ENCODE results near the gene PLIN1.
A peak's percentile ranks its signal among the peaks of the same experiment; 100 is the strongest.
"Not testable (repeated sequence)": the region's sequence is repeated elsewhere in the genome, so short reads cannot be mapped to it uniquely, and the experiment has no call there.

The PLIN1 gene

GRCh38 chr15:89707577-89707976 is 28.4 kb upstream of the PLIN1 start:
- in situ Hi-C loops (cut with HindIII; ENCODE audit: low sequenced_read_pairs): no loop called here

GRCh38 chr15:89704411-89704810 is 25.2 kb upstream of the PLIN1 start:
- no peak for TF ChIP-seq CTCF (IDR thresholded peaks at IDR 0.05; ENCODE audit: low read depth, low read length)
- H3K4me3 ChIP-seq (ENCODE audit: low read depth, low read length): no peak overlapping the region
- DNase-seq (ENCODE audit: low read depth, low spot score): no peak
- in situ Hi-C loops (cut with HindIII; ENCODE audit: low sequenced_read_pairs): no loop called here

More at GRCh38 chr15:89707577-89707976, 28.4 kb upstream of the PLIN1 start:
- no peak for TF ChIP-seq CTCF (IDR thresholded peaks at IDR 0.05; ENCODE audit: low read depth, low read length)
- no peak overlapping the region for H3K4me3 ChIP-seq (ENCODE audit: low read depth, low read length)
- DNase-seq (ENCODE audit: low read depth, low spot score): no peak

- no peak for DNase-seq (ENCODE audit: low read depth, low spot score)
- H3K4me3 ChIP-seq (ENCODE audit: low read depth, low read length): no peak overlapping the region
- in situ Hi-C loops (cut with HindIII; ENCODE audit: low sequenced_read_pairs): no loop called here
- no peak for TF ChIP-seq CTCF (IDR thresholded peaks at IDR 0.05; ENCODE audit: low read depth, low read length)
Observed at GRCh38 chr15:89695198-89695597, 16.0 kb upstream of the PLIN1 start.

GRCh38 chr15:89693696-89694095 is 14.5 kb upstream of the PLIN1 start:
- no peak overlapping the region for H3K4me3 ChIP-seq (ENCODE audit: low read depth, low read length)
- in situ Hi-C loops (cut with HindIII; ENCODE audit: low sequenced_read_pairs): no loop called here
- no peak for DNase-seq (ENCODE audit: low read depth, low spot score)
- TF ChIP-seq CTCF (IDR thresholded peaks at IDR 0.05; ENCODE audit: low read depth, low read length): no peak

- no peak for TF ChIP-seq CTCF (IDR thresholded peaks at IDR 0.05; ENCODE audit: low read depth, low read length)
- in situ Hi-C loops (cut with HindIII; ENCODE audit: low sequenced_read_pairs): no loop called here
- DNase-seq (ENCODE audit: low read depth, low spot score): no peak
- H3K4me3 ChIP-seq (ENCODE audit: low read depth, low read length): no peak overlapping the region
Observed at GRCh38 chr15:89693091-89693490, 13.9 kb upstream of the PLIN1 start.

GRCh38 chr15:89690276-89691218 is 11.4 kb upstream of the PLIN1 start, which contains the start of the genes PEX11A and WDR93:
PEX11A (minus strand) TSS chr15:89690754; CDS start chr15:89690632, 122 bp downstream.
WDR93 (plus strand) TSS chr15:89690811; CDS start chr15:89701747, 10,936 bp downstream.
- peak; percentile 62 for DNase-seq (ENCODE audit: low read depth, low spot score)
- no peak for TF ChIP-seq CTCF (IDR thresholded peaks at IDR 0.05; ENCODE audit: low read depth, low read length)
- peak within 1 kb of the TSS; percentile 85 for H3K4me3 ChIP-seq (ENCODE audit: low read depth, low read length)
- in situ Hi-C loops (cut with HindIII; ENCODE audit: low sequenced_read_pairs): no loop called here

- DNase-seq (ENCODE audit: low read depth, low spot score); in situ Hi-C loops (cut with HindIII; ENCODE audit: low sequenced_read_pairs): not testable (repeated sequence)
- H3K4me3 ChIP-seq (ENCODE audit: low read depth, low read length): peak overlapping the region; percentile 85
Observed at GRCh38 chr15:89689930-89690275, 10.7 kb upstream of the PLIN1 start.
